ENCODE results near the gene TLE2. TPM values are rescaled to one million over a fixed set of nuclear protein-coding genes. Genes with fewer than 3 reads are reported as not detected.
"Not testable (repeated sequence)": the region's sequence is repeated elsewhere in the genome, so short reads cannot be mapped to it uniquely, and the experiment has no call there.

Gene TLE2
- polyA plus RNA-seq, 2 of the 4 experiments (the other 2 are of a cell fraction) = 2.1 to 2.6 TPM

- ChIA-PET POLR2A (interaction anchor here (0.5 to 1.9 kb wide), 2 partner anchors 18 to 987 kb away, joined by 6 to 9 read pairs; no protein-coding TSS in a partner anchor), CTCF (interaction anchor here (0.9 to 2.5 kb wide), 5 partner anchors 14 to 406 kb away, joined by 3 to 6 read pairs (median 3); no protein-coding TSS in a partner anchor)
- H3K4me1 ChIP-seq = peaks cover 63% of the 10 kb centered on the region
- no peak for ATAC-seq
- H3K27ac ChIP-seq = peak overlapping the region; percentile 88 to 96
- WGBS (ENCODE audit: missing lambda C conversion rate) = 80% methylated on average over 1 of the region's 21 CpGs
- H3K4me3 ChIP-seq = no peak overlapping the region
- H3K4me2 ChIP-seq = peak overlapping the region; percentile 95; the same call in 1 of the 3 replicates
- H3K9me3 ChIP-seq = no peaks in the 10 kb centered on the region
- DNase-seq (ENCODE audit: low read depth in 1 of 2, low spot score in 1 of 2) = no peak
- FAIRE-seq = no peak
- TF ChIP-seq RNF2 (IDR thresholded peaks at IDR 0.05; ENCODE audit: borderline replicate concordance, low read depth) (no peak), PBX3 (IDR thresholded peaks at IDR 0.05) (no peak), POLR2AphosphoS2 (conservative IDR thresholded peaks at IDR 0.05; ENCODE audit: low read length) (no peak), CHD2 (IDR thresholded peaks at IDR 0.05; ENCODE audit: low read length, partially characterized antibody) (no peak), FOSB (CRISPR knock-in tag; IDR thresholded peaks at IDR 0.05) (no peak), KDM1A (IDR thresholded peaks at IDR 0.05; ENCODE audit: low read depth) (no peak), CBX8 (IDR thresholded peaks at IDR 0.05) (no peak), USF2 (IDR thresholded peaks at IDR 0.05) (no peak), CBX2 (IDR thresholded peaks at IDR 0.05; ENCODE audit: borderline replicate concordance, low read depth) (no peak), RAD21 (conservative IDR thresholded peaks at IDR 0.05 in 1 of 2, IDR thresholded peaks at IDR 0.05 in 1 of 2) (no peak), SREBF2 (IDR thresholded peaks at IDR 0.05) (no peak), ZNF302 (CRISPR knock-in tag; IDR thresholded peaks at IDR 0.05) (no peak), NFE2L2 (conservative IDR thresholded peaks at IDR 0.05; ENCODE audit: low read length) (no peak), NPAS2 (CRISPR knock-in tag; IDR thresholded peaks at IDR 0.05; ENCODE audit: borderline replicate concordance) (no peak), RFX5 (IDR thresholded peaks at IDR 0.05) (no peak), EP300 (IDR thresholded peaks at IDR 0.05) (no peak), ZFP36 (IDR thresholded peaks at IDR 0.05; ENCODE audit: borderline replicate concordance, partially characterized antibody) (no peak), TP53 (CRISPR knock-in tag; IDR thresholded peaks at IDR 0.05) (no peak), MAZ (IDR thresholded peaks at IDR 0.05; ENCODE audit: borderline replicate concordance, low read depth, low read length) (no peak)
Observed at GRCh38 chr19:3053780-3054179, 24.7 kb upstream of the TLE2 start.

GRCh38 chr19:3053218-3053621, 24.1 kb upstream of the TLE2 start:
- ChIA-PET POLR2A (interaction anchor here (0.6 to 1.9 kb wide), 2 partner anchors 14 to 17 kb away, joined by 6 to 9 read pairs; no protein-coding TSS in a partner anchor), CTCF (interaction anchor here (0.8 to 2.5 kb wide), 4 partner anchors 7 to 103 kb away, joined by 3 to 8 read pairs (median 5); no protein-coding TSS in a partner anchor)
- Histone ChIP-seq H3K4me3 (no peak overlapping the region), H3K4me2 (no peak overlapping the region; the same call in 2 of the 3 replicates), H3K4me1 (peaks cover 58% of the 10 kb centered on the region), H3K27ac (peak overlapping the region; percentile 88 to 96; a peak in 4 of 6 replicates), H3K9me3 (no peaks in the 10 kb centered on the region)
- WGBS (ENCODE audit: missing lambda C conversion rate) = 81% methylated on average over 14 of the region's 15 CpGs
- DNase-seq (ENCODE audit: low read depth in 1 of 2, low spot score in 1 of 2) (no peak), ATAC-seq (no peak), FAIRE-seq (no peak)
- TF ChIP-seq ZSCAN20 (CRISPR knock-in tag; IDR thresholded peaks at IDR 0.05) (no peak), KDM5A (IDR thresholded peaks at IDR 0.05) (no peak), HDAC2 (IDR thresholded peaks at IDR 0.05) (no peak), PHF8 (IDR thresholded peaks at IDR 0.05; ENCODE audit: borderline replicate concordance, low read depth) (no peak), ELK1 (IDR thresholded peaks at IDR 0.05; ENCODE audit: low read depth, low read length) (no peak), BHLHE40 (IDR thresholded peaks at IDR 0.05; ENCODE audit: low read depth, low read length) (no peak), RAD21 (conservative IDR thresholded peaks at IDR 0.05 in 1 of 2, IDR thresholded peaks at IDR 0.05 in 1 of 2) (no peak), HOXA7 (CRISPR knock-in tag; IDR thresholded peaks at IDR 0.05) (no peak), POLR2A (IDR thresholded peaks at IDR 0.05; ENCODE audit: low read length) (no peak), RFX5 (IDR thresholded peaks at IDR 0.05) (no peak), JUNB (IDR thresholded peaks at IDR 0.05) (no peak), ZNF302 (CRISPR knock-in tag; IDR thresholded peaks at IDR 0.05) (no peak)

- H3K4me3 ChIP-seq; H3K27ac ChIP-seq; CTCF ChIA-PET; DNase-seq (ENCODE audit: low read depth in 1 of 2, low spot score in 1 of 2); H3K9me3 ChIP-seq; H3K4me2 ChIP-seq; ATAC-seq; POLR2A ChIA-PET; FAIRE-seq: not testable (repeated sequence)
- WGBS (ENCODE audit: missing lambda C conversion rate) = 92% methylated on average over 6 of the region's 7 CpGs
- peaks cover 30% of the 10 kb centered on the region for H3K4me1 ChIP-seq
Observed at GRCh38 chr19:3050016-3050415, 20.9 kb upstream of the TLE2 start.

Measured in A549 (cell line).